GM12878 (cell line): ENCODE data around the gene TNRC6B. TPM values are rescaled to one million over a fixed set of nuclear protein-coding genes. Genes with fewer than 3 reads are reported as not detected.
"Not testable (repeated sequence)": the region's sequence is repeated elsewhere in the genome, so short reads cannot be mapped to it uniquely, and the experiment has no call there.

Source experiments
- ATAC-seq: fragments of 200-7000 bp; cut with Tn5 transposase; 3 replicates; pipeline ENCODE4 v1.9.1; 2020; ENCODE audit warnings: mild to moderate bottlenecking, moderate library complexity
- BruUV-seq: library from RNA; stranded (reverse); fragments of 400-500 nt; replicated peaks from 2 replicates; lab custom pipeline; 2021; lab: Mats Ljungman, UMichigan
- CTCF ChIA-PET: fragments of 300-600 bp; sonication (Branson Sonifier 250); formaldehyde crosslinking; extraction: SDS; loops from one replicate; lab custom pipeline; 2021; ENCODE audit warnings: inconsistent platforms; lab: Yijun Ruan, JAX
- POLR2A ChIA-PET: fragments of 350-600 bp; formaldehyde crosslinking; extraction: SDS; loops from one replicate; lab custom pipeline; 2021; ENCODE audit warnings: inconsistent platforms; lab: Charles Lee
- RAD21 ChIA-PET: fragments of 300-600 bp; sonication (Branson Sonifier 250); formaldehyde crosslinking; loops from one replicate; lab custom pipeline; 2023; ENCODE audit warnings: antibody characterized with exemption; ENCODE audit not compliant: unreplicated experiment; lab: Charles Lee
- SMC1A ChIA-PET: fragments of 300-600 bp; sonication (Branson Sonifier 250); formaldehyde crosslinking; loops from one replicate; lab custom pipeline; 2023; ENCODE audit not compliant: unreplicated experiment, uncharacterized antibody; lab: Charles Lee
- DNase-seq: peaks from one replicate; pipeline ENCODE4 v3.0.0-alpha.2; 2011; ENCODE audit warnings: low read depth, low spot score
- FAIRE-seq: peaks from 3 replicates; lab custom pipeline; 2011; peaks lifted over from hg19 to GRCh38; lab: Jason Lieb, UNC
- H2AFZ ChIP-seq: 2 replicates; pipeline ENCODE4 v1.6.0; 2011; ENCODE audit warnings: low read depth, low read length, control low read depth; ENCODE audit not compliant: control insufficient read depth
- H3K27ac ChIP-seq: 2 replicates; pipeline ENCODE4 v1.5.1; 2011; ENCODE audit warnings: control low read depth; ENCODE audit not compliant: control insufficient read depth, insufficient read depth
- H3K27me3 ChIP-seq, 2 experiments: replicated peaks in 1 of 2; 2 replicates each; pipeline versions ENCODE4 v1.6.0 to v1.6.1; 2011; ENCODE audit warnings: low read length in 1 of 2; ENCODE audit not compliant: control insufficient read depth in 2 of 2, insufficient read depth in 2 of 2
- H3K36me3 ChIP-seq, 2 experiments: 2 replicates each; pipeline ENCODE4 v1.5.1; 2011; ENCODE audit warnings: low read length in 1 of 2; ENCODE audit not compliant: control insufficient read depth in 2 of 2, insufficient read depth in 2 of 2
- H3K4me1 ChIP-seq: 2 replicates; pipeline ENCODE4 v1.6.1; 2011; ENCODE audit warnings: mild to moderate bottlenecking, low read length, moderate library complexity, mixed read lengths; ENCODE audit not compliant: control insufficient read depth, insufficient read depth
- H3K4me2 ChIP-seq: 2 replicates; pipeline ENCODE4 v1.6.0; 2011; ENCODE audit warnings: control low read depth; ENCODE audit not compliant: control insufficient read depth, insufficient read depth
- H3K4me3 ChIP-seq: fragments of 200-600 bp; sonication (generic); 2 replicates; pipeline ENCODE4 v1.5.1; 2016
- H3K79me2 ChIP-seq: 2 replicates; pipeline ENCODE4 v1.6.0; 2011; ENCODE audit warnings: low read length; ENCODE audit not compliant: control insufficient read depth, insufficient read depth
- H3K9ac ChIP-seq: 2 replicates; pipeline ENCODE4 v1.8.0; 2011; ENCODE audit warnings: low read length, control low read depth, mixed read lengths; ENCODE audit not compliant: control insufficient read depth, insufficient read depth
- H3K9me3 ChIP-seq: replicated peaks from 3 replicates; pipeline ENCODE4 v1.5.1; 2011; ENCODE audit warnings: mild to moderate bottlenecking, low read length; ENCODE audit not compliant: control insufficient read depth, insufficient read depth
- H4K20me1 ChIP-seq: 2 replicates; pipeline ENCODE4 v1.6.0; 2011; ENCODE audit not compliant: control insufficient read depth, insufficient read depth
- CEBPB ChIP-seq, 2 experiments: fragments of 150-350 bp in 1 of 2; IDR thresholded peaks; 2 replicates each; pipeline ENCODE4 v1.6.1; 2012 to 2014; ENCODE audit warnings: low read depth in 2 of 2, low read length in 2 of 2, borderline replicate concordance in 1 of 2, inconsistent platforms in 1 of 2
- GATAD2B ChIP-seq: fragments of 450-650 bp; conservative IDR thresholded peaks from 2 replicates; pipeline ENCODE4 v1.6.1; 2017; ENCODE audit warnings: low read depth, mild to moderate bottlenecking, moderate library complexity
- KLF5 ChIP-seq: fragments of 450-650 bp; IDR thresholded peaks from 2 replicates; pipeline ENCODE4 v1.6.1; 2014; ENCODE audit warnings: mild to moderate bottlenecking; ENCODE audit not compliant: partially characterized antibody
- LARP7 ChIP-seq: fragments of 450-650 bp; IDR thresholded peaks from 2 replicates; pipeline ENCODE4 v1.6.1; 2017; ENCODE audit warnings: mild to moderate bottlenecking
- MTA2 ChIP-seq: fragments of 450-650 bp; IDR thresholded peaks from 2 replicates; pipeline ENCODE4 v1.6.1; 2016; ENCODE audit warnings: low read depth, mild to moderate bottlenecking, moderate library complexity
- NBN ChIP-seq: fragments of 450-650 bp; IDR thresholded peaks from 2 replicates; pipeline ENCODE4 v1.6.1; 2016
- NR2C2 ChIP-seq: IDR thresholded peaks from 2 replicates; pipeline ENCODE4 v1.6.1; 2011; ENCODE audit warnings: borderline replicate concordance, low read depth; ENCODE audit not compliant: control insufficient read depth, insufficient read length
- RAD51 ChIP-seq: fragments of 450-650 bp; IDR thresholded peaks from 2 replicates; pipeline ENCODE4 v1.6.1; 2016; ENCODE audit warnings: moderate library complexity, mild to moderate bottlenecking, inconsistent platforms
- WGBS: methylation state at CpG from one replicate; pipeline ENCODE4 v1.1.6; 2016; ENCODE audit warnings: low lambda C conversion rate; ENCODE audit not compliant: insufficient replicate concordance, insufficient coverage; ENCODE audit errors: missing lambda C conversion rate; 5-methylcytosine and 5-hydroxymethylcytosine counted together
- in situ Hi-C: fragments of 300-500 bp; cut with MboI; formaldehyde crosslinking; loops from 9 replicates; pipeline ENCODE4 v1.14.3; 2018; ENCODE audit warnings: mixed read lengths
- intact Hi-C: fragments of 100-400 bp; cut with micrococcal nuclease; formaldehyde crosslinking; loops from one replicate; pipeline ENCODE4 v1.14.2; 2022; ENCODE audit not compliant: unreplicated experiment
- polyA plus RNA-seq, 11 experiments: library from polyadenylated mRNA; depleted of rRNA in 4 of 11; unstranded in 6 of 11; stranded (reverse) in 5 of 11; fragments of >200 nt; fragmentation: Nextera tagmentation in 4 of 11; fragmentation: Illumina TruSeq in 1 of 11; extraction: Ambion mirVana in 4 of 11; extraction: Trizol in 1 of 11; gene quantifications; 1 replicate in 1 of 11; 2 replicates in 10 of 11; pipeline versions ENCODE4 v1.2.1 to v1.2.3, GENCODE V29; 2011 to 2016; ENCODE audit warnings: inconsistent platforms in 2 of 11, missing spikeins in 2 of 11, low read depth in 1 of 11
- total RNA-seq, 4 experiments: library from RNA; depleted of rRNA in 3 of 4; stranded (reverse); fragments of >200 nt in 3 of 4; fragmentation: Illumina TruSeq in 1 of 4; extraction: Trizol in 1 of 4; gene quantifications; 2 replicates each; pipeline versions ENCODE4 v1.2.1 to v1.2.3, GENCODE V29; 2013 to 2021
- TF ChIP-seq, protein P1 (sequence below): fragments of 450-650 bp; IDR thresholded peaks from 2 replicates; pipeline ENCODE4 v1.6.1; 2016; ENCODE audit warnings: mild to moderate bottlenecking
- TF ChIP-seq, protein P2 (sequence below): fragments of 450-650 bp; IDR thresholded peaks from 2 replicates; pipeline ENCODE4 v1.6.1; 2017; ENCODE audit warnings: mild to moderate bottlenecking, moderate library complexity

The TNRC6B gene
- total and polyA plus RNA-seq, 10 of the 15 experiments (the other 5 are each of a cell fraction or from before 2014, with no cell fraction given), result 3.6 to 32.8 (median 16.4) TPM

DNA sequence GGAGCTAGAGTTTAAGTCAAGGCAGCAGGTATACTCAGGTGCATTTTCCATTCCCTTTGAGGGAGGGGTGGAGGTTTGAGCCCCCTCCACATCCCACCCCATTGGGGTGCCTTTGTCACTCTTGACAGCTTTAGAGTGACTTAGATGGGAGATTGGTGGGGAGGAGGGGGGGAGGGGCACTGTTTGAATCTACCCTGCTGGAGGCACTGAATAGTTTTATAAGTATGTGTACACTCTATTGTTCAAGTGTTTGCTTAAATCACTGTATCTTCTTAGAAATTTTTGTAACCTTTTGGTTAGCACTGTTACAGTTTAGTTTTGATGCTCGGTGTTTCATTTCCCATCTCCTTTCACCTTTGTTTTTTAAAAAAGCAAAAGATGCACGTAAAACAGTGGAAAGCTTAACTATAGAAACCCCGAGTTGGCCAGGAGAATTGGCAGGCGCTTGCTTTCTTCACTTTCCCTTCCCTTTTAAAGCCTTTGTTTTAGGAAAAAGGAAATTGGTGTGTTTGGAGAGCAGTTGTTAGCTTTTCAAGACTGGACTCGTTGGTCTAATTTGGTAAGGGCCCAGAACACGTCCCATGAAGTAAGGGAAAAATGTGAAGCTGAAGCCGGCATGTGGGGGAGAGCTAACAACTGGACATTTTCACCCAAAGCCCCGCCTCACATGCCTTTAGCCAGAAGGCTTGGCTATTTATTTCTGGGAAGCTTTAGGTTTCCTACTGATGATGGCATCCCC, 42.8 kb downstream of the TNRC6B start (continued):
- no peak for TF ChIP-seq MTA2
- TF ChIP-seq NR2C2, result no peak

DNA sequence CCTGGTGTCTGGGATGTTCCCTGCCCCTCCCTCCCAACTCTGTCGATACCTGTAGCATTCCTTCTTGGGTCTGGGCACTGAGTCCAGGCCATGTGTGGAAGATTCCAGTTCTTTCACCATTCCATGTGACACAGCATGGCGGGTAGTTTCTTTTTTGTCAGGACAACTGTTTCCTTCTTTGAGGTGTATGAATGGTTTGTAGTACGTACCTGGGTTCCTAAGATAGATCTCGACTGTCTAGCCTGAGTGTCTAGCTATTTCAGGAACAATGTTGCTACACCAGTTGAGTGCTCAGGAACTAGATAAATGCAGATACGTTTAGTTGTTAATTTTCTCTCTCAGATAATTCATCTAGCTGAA, 43.3 kb downstream of the TNRC6B start:
- Histone ChIP-seq H2AFZ (no peak overlapping the region), H4K20me1 (peaks cover 5% of the 10 kb centered on the region; the same call in 1 of the 2 replicates), H3K9ac (no peak overlapping the region), H3K27me3 (no peaks in the 10 kb centered on the region), H3K27ac (no peak overlapping the region), H3K9me3 (no peaks in the 10 kb centered on the region), H3K4me1 (peaks cover 11% of the 10 kb centered on the region), H3K4me3 (no peak overlapping the region), H3K79me2 (peaks cover 50% of the 10 kb centered on the region), H3K4me2 (no peak overlapping the region), H3K36me3 (peaks cover 3 to 8% of the 10 kb centered on the region in 2 experiments; a peak in 3 of 4 replicates)
- ChIA-PET RAD21 (interaction anchor here (0.6 kb wide), 1 partner anchor 76 kb away, joined by 3 read pairs; no protein-coding TSS in a partner anchor), SMC1A (interaction anchor here (0.7 to 1.5 kb wide), 4 partner anchors 11 to 127 kb away, joined by 3 to 5 read pairs (median 3); no protein-coding TSS in a partner anchor), POLR2A (no interaction called here), CTCF (interaction anchor here (0.7 kb wide), 1 partner anchor 691 kb away, joined by 3 read pairs; no protein-coding TSS in a partner anchor)
- FAIRE-seq, result no peak
- in situ Hi-C loops, result no loop called here
- WGBS, result 72% methylated on average over 5 of the region's 5 CpGs
- no peak for ATAC-seq
- TF ChIP-seq KLF5 (no peak), NBN (no peak), GATAD2B (no peak), CEBPB (IDR thresholded peaks at IDR 0.05; ENCODE audit: borderline replicate concordance in 1 of 2, low read depth in 2 of 2, low read length in 2 of 2) (no peak), RAD51 (no peak), LARP7 (no peak)
- TF ChIP-seq, protein P1, sequence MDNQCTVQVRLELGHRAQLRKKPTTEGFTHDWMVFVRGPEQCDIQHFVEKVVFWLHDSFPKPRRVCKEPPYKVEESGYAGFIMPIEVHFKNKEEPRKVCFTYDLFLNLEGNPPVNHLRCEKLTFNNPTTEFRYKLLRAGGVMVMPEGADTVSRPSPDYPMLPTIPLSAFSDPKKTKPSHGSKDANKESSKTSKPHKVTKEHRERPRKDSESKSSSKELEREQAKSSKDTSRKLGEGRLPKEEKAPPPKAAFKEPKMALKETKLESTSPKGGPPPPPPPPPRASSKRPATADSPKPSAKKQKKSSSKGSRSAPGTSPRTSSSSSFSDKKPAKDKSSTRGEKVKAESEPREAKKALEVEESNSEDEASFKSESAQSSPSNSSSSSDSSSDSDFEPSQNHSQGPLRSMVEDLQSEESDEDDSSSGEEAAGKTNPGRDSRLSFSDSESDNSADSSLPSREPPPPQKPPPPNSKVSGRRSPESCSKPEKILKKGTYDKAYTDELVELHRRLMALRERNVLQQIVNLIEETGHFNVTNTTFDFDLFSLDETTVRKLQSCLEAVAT, result no peak
- TF ChIP-seq, protein P2, sequence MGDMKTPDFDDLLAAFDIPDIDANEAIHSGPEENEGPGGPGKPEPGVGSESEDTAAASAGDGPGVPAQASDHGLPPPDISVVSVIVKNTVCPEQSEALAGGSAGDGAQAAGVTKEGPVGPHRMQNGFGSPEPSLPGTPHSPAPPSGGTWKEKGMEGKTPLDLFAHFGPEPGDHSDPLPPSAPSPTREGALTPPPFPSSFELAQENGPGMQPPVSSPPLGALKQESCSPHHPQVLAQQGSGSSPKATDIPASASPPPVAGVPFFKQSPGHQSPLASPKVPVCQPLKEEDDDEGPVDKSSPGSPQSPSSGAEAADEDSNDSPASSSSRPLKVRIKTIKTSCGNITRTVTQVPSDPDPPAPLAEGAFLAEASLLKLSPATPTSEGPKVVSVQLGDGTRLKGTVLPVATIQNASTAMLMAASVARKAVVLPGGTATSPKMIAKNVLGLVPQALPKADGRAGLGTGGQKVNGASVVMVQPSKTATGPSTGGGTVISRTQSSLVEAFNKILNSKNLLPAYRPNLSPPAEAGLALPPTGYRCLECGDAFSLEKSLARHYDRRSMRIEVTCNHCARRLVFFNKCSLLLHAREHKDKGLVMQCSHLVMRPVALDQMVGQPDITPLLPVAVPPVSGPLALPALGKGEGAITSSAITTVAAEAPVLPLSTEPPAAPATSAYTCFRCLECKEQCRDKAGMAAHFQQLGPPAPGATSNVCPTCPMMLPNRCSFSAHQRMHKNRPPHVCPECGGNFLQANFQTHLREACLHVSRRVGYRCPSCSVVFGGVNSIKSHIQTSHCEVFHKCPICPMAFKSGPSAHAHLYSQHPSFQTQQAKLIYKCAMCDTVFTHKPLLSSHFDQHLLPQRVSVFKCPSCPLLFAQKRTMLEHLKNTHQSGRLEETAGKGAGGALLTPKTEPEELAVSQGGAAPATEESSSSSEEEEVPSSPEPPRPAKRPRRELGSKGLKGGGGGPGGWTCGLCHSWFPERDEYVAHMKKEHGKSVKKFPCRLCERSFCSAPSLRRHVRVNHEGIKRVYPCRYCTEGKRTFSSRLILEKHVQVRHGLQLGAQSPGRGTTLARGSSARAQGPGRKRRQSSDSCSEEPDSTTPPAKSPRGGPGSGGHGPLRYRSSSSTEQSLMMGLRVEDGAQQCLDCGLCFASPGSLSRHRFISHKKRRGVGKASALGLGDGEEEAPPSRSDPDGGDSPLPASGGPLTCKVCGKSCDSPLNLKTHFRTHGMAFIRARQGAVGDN, result no peak
- BruUV-seq, result no TSS peak
- no peak for DNase-seq
- intact Hi-C loops, result no loop called here

DNA sequence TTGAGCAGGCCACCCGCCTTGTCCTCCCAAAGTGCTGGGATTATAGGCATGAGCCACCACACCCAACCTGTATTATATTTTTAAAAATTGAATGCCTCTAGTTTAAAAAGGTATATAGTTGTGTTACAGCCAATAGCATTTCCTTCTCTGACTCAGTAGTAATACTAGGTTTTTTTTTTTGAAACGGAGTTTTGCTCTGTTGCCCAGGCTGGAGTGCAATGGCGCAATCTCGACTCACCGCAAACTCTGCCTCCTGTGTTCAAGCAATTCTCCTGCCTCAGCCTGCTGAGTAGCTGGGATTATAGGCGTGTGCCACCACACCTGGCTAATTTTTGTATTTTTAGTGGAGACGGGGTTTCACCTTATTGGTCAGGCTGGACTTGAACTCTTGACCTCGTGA, 45.3 kb downstream of the TNRC6B start:
- H3K4me3 ChIP-seq, H2AFZ ChIP-seq, H3K27ac ChIP-seq, SMC1A ChIA-PET, H3K4me2 ChIP-seq, intact Hi-C loops, H3K36me3 ChIP-seq, H3K27me3 ChIP-seq, H4K20me1 ChIP-seq, FAIRE-seq, H3K9ac ChIP-seq, H3K9me3 ChIP-seq, DNase-seq, ATAC-seq, in situ Hi-C loops, H3K4me1 ChIP-seq, CTCF ChIA-PET, RAD21 ChIA-PET, BruUV-seq, POLR2A ChIA-PET: not testable (repeated sequence)
- WGBS, result 90% methylated on average over 8 of the region's 8 CpGs
- H3K79me2 ChIP-seq, result peaks cover 41% of the 10 kb centered on the region
